K562 (cell line): ENCODE measurements around the gene CACTIN. TPM values are rescaled to one million over a fixed set of nuclear protein-coding genes. Genes with fewer than 3 reads are reported as not detected.
A peak's percentile ranks its signal among the peaks of the same experiment; 100 is the strongest.

Source experiments
- BRF1 ChIP-seq: IDR thresholded peaks from 3 replicates; pipeline ENCODE4 v1.6.1; 2011; ENCODE audit warnings: borderline replicate concordance, mild to moderate bottlenecking; ENCODE audit not compliant: insufficient read length; ENCODE audit errors: extremely low read depth
- CBX8 ChIP-seq: fragments of 200-600 bp; sonication (generic); IDR thresholded peaks from 2 replicates; pipeline ENCODE4 v1.6.1; 2012; ENCODE audit warnings: borderline replicate concordance, mixed run types, low read depth, mild to moderate bottlenecking, moderate library complexity, mixed read lengths, low read length, control low read depth, inconsistent platforms; ENCODE audit not compliant: poor library complexity, severe bottlenecking; ENCODE audit errors: extremely low read depth
- CC2D1A ChIP-seq: fragments of 450-650 bp; IDR thresholded peaks from 2 replicates; pipeline ENCODE4 v1.6.1; 2017; ENCODE audit warnings: mild to moderate bottlenecking
- KLF13 ChIP-seq: fragments of 450-650 bp; IDR thresholded peaks from 2 replicates; pipeline ENCODE4 v1.6.1; 2016; ENCODE audit warnings: missing genetic modification characterization, low read depth, mild to moderate bottlenecking, missing compliant biosample characterization, moderate library complexity, borderline replicate concordance
- MECOM ChIP-seq: fragments of 250-450 bp; sonication (Bioruptor Pico); IDR thresholded peaks from 2 replicates; pipeline ENCODE4 v1.8.0; 2022; ENCODE audit warnings: inconsistent platforms
- NUFIP1 ChIP-seq: fragments of 450-650 bp; IDR thresholded peaks from 2 replicates; pipeline ENCODE4 v1.6.1; 2018; ENCODE audit not compliant: partially characterized antibody
- PML ChIP-seq: IDR thresholded peaks from 2 replicates; pipeline ENCODE4 v1.6.1; 2012; ENCODE audit warnings: low read length, inconsistent platforms
- RBFOX2 ChIP-seq: fragments of 200-400 bp; formaldehyde crosslinking; IDR thresholded peaks from 2 replicates; pipeline ENCODE4 v1.6.1; 2017; ENCODE audit warnings: low read depth, mild to moderate bottlenecking, low read length, moderate library complexity
- SIRT6 ChIP-seq: IDR thresholded peaks from one replicate; pipeline ENCODE4 v1.6.1; 2012; ENCODE audit warnings: low read depth, mild to moderate bottlenecking, control low read depth, inconsistent platforms, low read length, moderate library complexity
- SMC3 ChIP-seq: conservative IDR thresholded peaks from 2 replicates; pipeline ENCODE4 v1.6.1; 2011; ENCODE audit warnings: low read depth, low read length, improper control_type of control experiment; ENCODE audit not compliant: insufficient read depth
- TEAD2 ChIP-seq: fragments of 450-650 bp; IDR thresholded peaks from 2 replicates; pipeline ENCODE4 v1.6.1; 2016; ENCODE audit warnings: missing genetic modification characterization, control low read depth, missing compliant biosample characterization
- ZBTB7A ChIP-seq: IDR thresholded peaks from 2 replicates; pipeline ENCODE4 v1.6.1; 2011; ENCODE audit warnings: low read depth, mild to moderate bottlenecking, low read length, moderate library complexity, borderline replicate concordance; ENCODE audit not compliant: control insufficient read depth
- ZC3H4 ChIP-seq: sonication (generic); formaldehyde crosslinking; IDR thresholded peaks from 2 replicates; pipeline ENCODE4 v1.9.0; 2021; ENCODE audit warnings: missing genetic modification reagents, borderline replicate concordance
- ZNF75A ChIP-seq: fragments of 450-650 bp; formaldehyde crosslinking; IDR thresholded peaks from 2 replicates; pipeline ENCODE4 v1.4.0; 2020; ENCODE audit warnings: mild to moderate bottlenecking
- polyA plus RNA-seq, 8 experiments: library from polyadenylated mRNA; depleted of rRNA in 4 of 8; stranded (reverse) in 5 of 8; unstranded in 3 of 8; fragments of >200 nt; fragmentation: Nextera tagmentation in 2 of 8; fragmentation: Illumina TruSeq in 1 of 8; extraction: Ambion mirVana in 2 of 8; extraction: Trizol in 1 of 8; gene quantifications; 2 replicates each; pipeline versions ENCODE4 v1.2.1 to v1.2.3, GENCODE V29; 2011 to 2014; ENCODE audit warnings: inconsistent platforms in 1 of 8, missing spikeins in 1 of 8
- total RNA-seq, 7 experiments: library from RNA; depleted of rRNA in 6 of 7; stranded (reverse); fragments of >200 nt in 6 of 7; fragmentation: Illumina TruSeq in 2 of 7; extraction: Trizol in 2 of 7; gene quantifications; 2 replicates each; pipeline versions ENCODE4 v1.2.1 to v1.2.3, GENCODE V29; 2011 to 2021; ENCODE audit warnings: low replicate concordance in 1 of 7
- TF ChIP-seq, protein P1 (sequence below): sonication (generic); formaldehyde crosslinking; IDR thresholded peaks from 2 replicates; pipeline ENCODE4 v1.8.1; 2023; ENCODE audit warnings: mild to moderate bottlenecking, missing genetic modification reagents, moderate library complexity
- TF ChIP-seq, protein P2 (sequence below): IDR thresholded peaks from 2 replicates; pipeline ENCODE4 v1.6.1; 2016; ENCODE audit warnings: missing genetic modification characterization, missing compliant biosample characterization
- TF ChIP-seq, protein P3 (sequence below): fragments of 450-650 bp; formaldehyde crosslinking; IDR thresholded peaks from 2 replicates; pipeline ENCODE4 v1.4.0; 2020; ENCODE audit warnings: mild to moderate bottlenecking, moderate library complexity
- TF ChIP-seq, protein P4 (sequence below): fragments of 450-650 bp; IDR thresholded peaks from 2 replicates; pipeline ENCODE4 v1.6.1; 2016; ENCODE audit warnings: borderline replicate concordance
- TF ChIP-seq, protein P5 (sequence below), 2 experiments: fragments of 200-800 bp in 1 of 2; sonication (Bioruptor generic) in 1 of 2; sonication (generic) in 1 of 2; formaldehyde crosslinking in 1 of 2; IDR thresholded peaks in 1 of 2; conservative IDR thresholded peaks in 1 of 2; 2 replicates each; pipeline versions ENCODE4 v1.5.0 to v1.6.1; 2016 to 2020; ENCODE audit warnings: missing compliant biosample characterization in 1 of 2, missing genetic modification characterization in 1 of 2, missing genetic modification reagents in 1 of 2

Gene CACTIN
- total and polyA plus RNA-seq, 9 of the 15 experiments (the other 6 are each of a cell fraction or from before 2014, with no cell fraction given) = 0.15 to 49.2 (median 15.0) TPM

DNA sequence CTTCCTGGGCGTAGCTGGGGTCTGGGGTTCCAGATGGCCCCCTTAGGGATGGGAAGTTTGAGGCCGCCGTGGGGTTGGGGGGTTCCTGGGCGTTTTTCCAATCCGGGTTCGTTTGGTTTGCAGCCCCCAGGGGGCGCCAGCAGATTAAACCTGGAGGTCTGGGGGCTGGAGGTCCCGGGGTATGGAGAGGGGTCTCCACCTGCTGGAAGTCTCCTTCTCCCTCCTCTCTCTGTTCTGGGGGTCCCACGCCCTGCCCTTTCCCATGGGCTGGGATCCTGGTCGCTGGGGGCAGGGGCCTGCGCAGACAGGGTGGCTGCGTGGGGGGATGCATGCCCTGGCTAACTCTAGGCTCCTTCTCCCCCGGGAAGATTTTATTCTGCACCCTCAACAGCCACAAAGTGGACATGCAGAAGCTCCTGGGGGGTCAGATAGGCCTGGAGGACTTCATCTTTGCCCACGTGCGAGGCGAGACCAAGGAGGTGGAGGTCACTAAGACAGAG, 40.4 kb downstream of the CACTIN start (continued):
- TF ChIP-seq ZC3H4 (CRISPR knock-in tag) = no peak
- TF ChIP-seq, protein P1, sequence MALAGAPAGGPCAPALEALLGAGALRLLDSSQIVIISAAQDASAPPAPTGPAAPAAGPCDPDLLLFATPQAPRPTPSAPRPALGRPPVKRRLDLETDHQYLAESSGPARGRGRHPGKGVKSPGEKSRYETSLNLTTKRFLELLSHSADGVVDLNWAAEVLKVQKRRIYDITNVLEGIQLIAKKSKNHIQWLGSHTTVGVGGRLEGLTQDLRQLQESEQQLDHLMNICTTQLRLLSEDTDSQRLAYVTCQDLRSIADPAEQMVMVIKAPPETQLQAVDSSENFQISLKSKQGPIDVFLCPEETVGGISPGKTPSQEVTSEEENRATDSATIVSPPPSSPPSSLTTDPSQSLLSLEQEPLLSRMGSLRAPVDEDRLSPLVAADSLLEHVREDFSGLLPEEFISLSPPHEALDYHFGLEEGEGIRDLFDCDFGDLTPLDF (CRISPR knock-in tag) = no peak
- TF ChIP-seq ZNF75A (CRISPR knock-in tag) = no peak
- peak; percentile 83; the same call in 1 of the 2 replicates for TF ChIP-seq CC2D1A
- TF ChIP-seq, protein P2, sequence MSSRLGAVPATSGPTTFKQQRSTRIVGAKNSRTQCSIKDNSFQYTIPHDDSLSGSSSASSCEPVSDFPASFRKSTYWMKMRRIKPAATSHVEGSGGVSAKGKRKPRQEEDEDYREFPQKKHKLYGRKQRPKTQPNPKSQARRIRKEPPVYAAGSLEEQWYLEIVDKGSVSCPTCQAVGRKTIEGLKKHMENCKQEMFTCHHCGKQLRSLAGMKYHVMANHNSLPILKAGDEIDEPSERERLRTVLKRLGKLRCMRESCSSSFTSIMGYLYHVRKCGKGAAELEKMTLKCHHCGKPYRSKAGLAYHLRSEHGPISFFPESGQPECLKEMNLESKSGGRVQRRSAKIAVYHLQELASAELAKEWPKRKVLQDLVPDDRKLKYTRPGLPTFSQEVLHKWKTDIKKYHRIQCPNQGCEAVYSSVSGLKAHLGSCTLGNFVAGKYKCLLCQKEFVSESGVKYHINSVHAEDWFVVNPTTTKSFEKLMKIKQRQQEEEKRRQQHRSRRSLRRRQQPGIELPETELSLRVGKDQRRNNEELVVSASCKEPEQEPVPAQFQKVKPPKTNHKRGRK (tag) = no peak
- peak; percentile 11 for TF ChIP-seq RBFOX2
- TF ChIP-seq SMC3 = peak; percentile 59; the same call in 1 of the 2 replicates
- TF ChIP-seq BRF1 = no peak
- TF ChIP-seq, protein P3, sequence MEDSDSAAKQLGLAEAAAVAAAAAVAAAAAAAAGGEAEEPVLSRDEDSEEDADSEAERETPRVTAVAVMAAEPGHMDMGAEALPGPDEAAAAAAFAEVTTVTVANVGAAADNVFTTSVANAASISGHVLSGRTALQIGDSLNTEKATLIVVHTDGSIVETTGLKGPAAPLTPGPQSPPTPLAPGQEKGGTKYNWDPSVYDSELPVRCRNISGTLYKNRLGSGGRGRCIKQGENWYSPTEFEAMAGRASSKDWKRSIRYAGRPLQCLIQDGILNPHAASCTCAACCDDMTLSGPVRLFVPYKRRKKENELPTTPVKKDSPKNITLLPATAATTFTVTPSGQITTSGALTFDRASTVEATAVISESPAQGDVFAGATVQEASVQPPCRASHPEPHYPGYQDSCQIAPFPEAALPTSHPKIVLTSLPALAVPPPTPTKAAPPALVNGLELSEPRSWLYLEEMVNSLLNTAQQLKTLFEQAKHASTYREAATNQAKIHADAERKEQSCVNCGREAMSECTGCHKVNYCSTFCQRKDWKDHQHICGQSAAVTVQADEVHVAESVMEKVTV (CRISPR knock-in tag) = peak; percentile 30; the same call in 1 of the 2 replicates
- peak; percentile 95 for TF ChIP-seq ZBTB7A
- TF ChIP-seq CBX8 = no peak
- no peak for TF ChIP-seq SIRT6
- TF ChIP-seq TEAD2 (tag) = no peak
- no peak for TF ChIP-seq PML
- TF ChIP-seq MECOM (CRISPR knock-in tag) = no peak
- TF ChIP-seq, protein P4, sequence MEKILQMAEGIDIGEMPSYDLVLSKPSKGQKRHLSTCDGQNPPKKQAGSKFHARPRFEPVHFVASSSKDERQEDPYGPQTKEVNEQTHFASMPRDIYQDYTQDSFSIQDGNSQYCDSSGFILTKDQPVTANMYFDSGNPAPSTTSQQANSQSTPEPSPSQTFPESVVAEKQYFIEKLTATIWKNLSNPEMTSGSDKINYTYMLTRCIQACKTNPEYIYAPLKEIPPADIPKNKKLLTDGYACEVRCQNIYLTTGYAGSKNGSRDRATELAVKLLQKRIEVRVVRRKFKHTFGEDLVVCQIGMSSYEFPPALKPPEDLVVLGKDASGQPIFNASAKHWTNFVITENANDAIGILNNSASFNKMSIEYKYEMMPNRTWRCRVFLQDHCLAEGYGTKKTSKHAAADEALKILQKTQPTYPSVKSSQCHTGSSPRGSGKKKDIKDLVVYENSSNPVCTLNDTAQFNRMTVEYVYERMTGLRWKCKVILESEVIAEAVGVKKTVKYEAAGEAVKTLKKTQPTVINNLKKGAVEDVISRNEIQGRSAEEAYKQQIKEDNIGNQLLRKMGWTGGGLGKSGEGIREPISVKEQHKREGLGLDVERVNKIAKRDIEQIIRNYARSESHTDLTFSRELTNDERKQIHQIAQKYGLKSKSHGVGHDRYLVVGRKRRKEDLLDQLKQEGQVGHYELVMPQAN = no peak
- TF ChIP-seq KLF13 (tag) = no peak
- TF ChIP-seq NUFIP1 = no peak
- TF ChIP-seq, protein P5, sequence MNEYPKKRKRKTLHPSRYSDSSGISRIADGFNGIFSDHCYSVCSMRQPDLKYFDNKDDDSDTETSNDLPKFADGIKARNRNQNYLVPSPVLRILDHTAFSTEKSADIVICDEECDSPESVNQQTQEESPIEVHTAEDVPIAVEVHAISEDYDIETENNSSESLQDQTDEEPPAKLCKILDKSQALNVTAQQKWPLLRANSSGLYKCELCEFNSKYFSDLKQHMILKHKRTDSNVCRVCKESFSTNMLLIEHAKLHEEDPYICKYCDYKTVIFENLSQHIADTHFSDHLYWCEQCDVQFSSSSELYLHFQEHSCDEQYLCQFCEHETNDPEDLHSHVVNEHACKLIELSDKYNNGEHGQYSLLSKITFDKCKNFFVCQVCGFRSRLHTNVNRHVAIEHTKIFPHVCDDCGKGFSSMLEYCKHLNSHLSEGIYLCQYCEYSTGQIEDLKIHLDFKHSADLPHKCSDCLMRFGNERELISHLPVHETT (CRISPR knock-in tag; conservative IDR thresholded peaks at IDR 0.05 in 1 of 2, IDR thresholded peaks at IDR 0.05 in 1 of 2) = 0 out of 4 replicates have a peak, but pooled peaks of 1 of the 2 experiments have one; percentile 5
